Measurements from ENCODE around the gene AKT2.
A peak's percentile ranks its signal among the peaks of the same experiment; 100 is the strongest.

AKT2 gene

DNA sequence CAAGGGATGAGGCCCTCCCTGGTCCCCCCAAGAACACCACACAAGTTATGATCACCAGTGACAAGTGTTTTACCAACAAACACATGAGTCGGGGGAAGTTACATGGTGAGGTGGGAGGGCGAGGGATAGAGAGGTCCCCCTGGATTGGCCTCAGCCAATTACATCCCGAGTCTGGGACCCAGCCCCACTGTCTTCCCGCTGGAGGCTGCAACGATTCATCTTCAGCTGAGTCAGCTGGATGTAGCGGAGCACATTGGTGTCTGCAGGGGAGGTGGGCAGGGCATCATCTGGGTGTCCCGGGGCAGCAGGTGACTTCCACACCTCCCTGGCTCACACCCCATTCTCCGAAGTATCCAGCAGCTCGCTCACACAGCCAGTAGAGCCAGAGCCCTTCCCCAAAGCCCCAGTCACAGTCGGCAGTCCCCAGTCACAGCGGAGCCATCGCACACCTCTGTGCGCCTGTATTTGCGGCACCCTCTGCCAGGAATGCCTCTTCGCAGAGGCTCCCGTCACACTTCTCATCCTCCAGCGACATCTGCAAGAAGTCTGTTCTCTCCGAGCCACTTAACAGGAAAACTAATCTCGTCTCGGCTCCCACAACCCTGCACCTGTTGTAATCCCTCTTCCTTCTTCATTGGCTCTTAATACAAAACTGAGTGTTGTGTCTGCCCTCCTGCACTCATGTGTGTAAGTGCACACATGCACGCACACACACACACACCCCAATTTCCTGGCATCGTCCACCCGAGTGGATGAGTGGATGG lies 69.0 kb downstream of the AKT2 start:
- DNase-seq, result no peak

DNA sequence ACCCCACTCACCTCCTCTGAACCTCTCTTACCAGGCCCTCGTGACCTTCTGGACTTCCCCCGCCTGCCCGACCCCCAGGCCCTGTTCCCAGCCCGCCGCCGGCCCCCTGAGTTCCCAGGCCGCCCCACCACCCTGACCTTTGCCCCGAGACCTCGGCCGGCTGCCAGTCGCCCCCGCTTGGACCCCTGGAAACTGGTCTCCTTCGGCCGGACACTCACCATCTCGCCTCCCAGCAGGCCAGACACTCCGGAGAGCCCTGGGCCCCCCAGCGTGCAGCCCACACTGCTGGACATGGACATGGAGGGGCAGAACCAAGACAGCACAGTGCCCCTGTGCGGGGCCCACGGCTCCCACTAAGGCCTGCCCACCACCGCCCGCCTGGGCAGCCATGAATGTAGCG lies 70.2 kb downstream of the AKT2 start:
- no peak for DNase-seq

DNA sequence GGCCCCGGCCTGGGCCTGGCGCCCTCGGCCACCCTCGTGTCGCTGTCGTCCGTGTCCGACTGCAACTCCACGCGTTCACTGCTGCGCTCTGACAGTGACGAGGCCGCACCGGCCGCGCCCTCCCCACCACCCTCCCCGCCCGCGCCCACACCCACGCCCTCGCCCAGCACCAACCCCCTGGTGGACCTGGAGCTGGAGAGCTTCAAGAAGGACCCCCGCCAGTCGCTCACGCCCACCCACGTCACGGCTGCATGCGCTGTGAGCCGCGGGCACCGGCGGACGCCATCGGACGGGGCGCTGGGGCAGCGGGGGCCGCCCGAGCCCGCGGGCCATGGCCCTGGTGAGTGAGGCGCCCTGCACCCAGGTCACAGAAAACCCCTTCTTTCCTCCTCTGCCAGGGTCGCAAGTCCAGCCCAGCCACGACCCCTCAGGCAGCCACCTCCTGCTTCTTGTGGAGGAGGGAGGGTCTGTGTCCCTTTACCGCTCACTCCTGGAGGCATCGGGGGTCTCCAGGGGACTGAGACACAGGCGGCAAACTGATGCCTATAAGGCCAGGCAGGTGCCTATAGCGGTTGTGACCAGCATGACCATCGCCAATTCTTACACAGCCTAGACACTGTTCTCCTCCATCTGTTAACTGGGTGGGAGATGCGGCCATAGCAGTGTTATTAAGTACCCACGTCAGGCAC lies 71.1 kb downstream of the AKT2 start:
- DNase-seq, result no peak

DNA sequence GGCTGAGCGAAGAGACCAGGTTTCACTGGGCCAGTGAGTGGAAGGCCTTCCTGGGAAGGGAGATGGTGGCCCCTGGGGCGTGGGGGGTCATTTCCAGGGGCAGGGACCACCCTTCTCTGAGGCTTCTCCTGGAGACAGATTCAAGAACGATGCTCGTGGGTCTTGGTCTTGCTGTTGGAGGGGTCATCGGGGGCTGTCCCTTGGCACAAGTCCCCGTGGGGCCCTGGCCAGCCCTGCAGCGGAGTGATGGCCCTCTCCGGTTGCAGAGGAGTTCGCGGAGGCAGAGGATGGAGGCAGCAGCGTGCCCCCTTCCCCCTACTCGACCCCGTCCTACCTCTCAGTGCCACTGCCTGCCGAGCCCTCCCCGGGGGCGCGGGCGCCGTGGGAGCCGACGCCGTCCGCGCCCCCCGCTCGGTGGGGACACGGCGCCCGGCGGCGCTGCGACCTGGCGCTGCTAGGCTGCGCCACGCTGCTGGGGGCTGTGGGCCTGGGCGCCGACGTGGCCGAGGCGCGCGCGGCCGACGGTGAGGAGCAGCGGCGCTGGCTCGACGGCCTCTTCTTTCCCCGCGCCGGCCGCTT lies 71.8 kb downstream of the AKT2 start:
- DNase-seq, result no peak

DNA sequence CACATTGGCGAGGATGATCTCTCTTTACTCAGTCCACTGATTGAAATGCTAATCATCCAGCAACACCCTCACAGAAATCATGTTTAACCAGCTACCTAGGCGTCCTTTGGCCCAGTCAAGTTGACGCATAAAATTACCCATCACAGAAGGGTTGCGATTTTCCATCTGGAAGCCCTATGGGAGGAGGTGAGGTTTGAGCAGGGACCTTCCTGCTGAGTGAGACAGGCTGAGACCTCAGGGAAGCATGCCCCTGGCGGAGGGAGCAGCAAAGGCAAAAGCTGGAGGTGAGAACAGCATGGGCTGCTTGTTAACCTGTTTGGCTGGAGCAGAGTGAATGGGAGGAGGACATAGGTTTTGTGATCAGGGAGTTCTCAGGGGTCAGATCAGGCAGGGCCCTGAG lies 74.3 kb downstream of the AKT2 start:
- no peak for DNase-seq

DNA sequence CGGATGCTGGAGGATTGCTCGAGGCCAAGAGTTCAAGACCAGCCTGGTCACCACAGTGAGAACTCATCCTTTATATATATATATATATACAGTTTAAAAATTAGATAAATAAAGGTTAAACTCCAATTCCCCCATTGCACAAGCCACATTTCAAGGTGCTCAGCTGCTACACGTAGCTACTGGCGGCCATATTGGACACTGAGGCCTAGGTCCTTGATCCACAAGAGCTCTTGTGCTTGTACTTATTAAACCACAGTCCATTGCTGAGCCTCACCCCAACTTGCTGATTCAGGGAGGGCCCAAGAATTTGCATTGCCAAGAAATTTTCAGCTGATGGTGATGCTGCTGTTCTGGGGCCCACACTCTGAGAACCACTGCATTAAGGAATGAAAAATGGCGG lies 76.5 kb downstream of the AKT2 start:
- no peak for DNase-seq

DNA sequence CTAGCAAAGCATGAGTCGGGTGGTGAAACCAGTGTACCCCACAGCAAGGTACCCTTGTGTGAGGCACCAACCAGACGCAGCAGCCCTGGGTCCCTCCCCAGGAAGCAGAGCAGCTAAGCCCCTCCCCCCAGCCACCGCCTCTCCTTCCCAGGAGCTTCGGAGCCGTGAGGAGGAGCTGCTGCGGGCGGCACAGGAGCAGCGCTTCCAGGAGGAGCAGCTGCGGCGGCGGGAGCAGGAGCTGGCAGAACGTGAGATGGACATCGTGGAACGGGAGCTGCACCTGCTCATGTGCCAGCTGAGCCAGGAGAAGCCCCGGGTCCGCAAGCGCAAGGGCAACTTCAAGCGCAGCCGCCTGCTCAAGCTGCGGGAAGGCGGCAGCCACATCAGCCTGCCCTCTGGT lies 79.4 kb downstream of the AKT2 start:
- no peak for DNase-seq

DNA sequence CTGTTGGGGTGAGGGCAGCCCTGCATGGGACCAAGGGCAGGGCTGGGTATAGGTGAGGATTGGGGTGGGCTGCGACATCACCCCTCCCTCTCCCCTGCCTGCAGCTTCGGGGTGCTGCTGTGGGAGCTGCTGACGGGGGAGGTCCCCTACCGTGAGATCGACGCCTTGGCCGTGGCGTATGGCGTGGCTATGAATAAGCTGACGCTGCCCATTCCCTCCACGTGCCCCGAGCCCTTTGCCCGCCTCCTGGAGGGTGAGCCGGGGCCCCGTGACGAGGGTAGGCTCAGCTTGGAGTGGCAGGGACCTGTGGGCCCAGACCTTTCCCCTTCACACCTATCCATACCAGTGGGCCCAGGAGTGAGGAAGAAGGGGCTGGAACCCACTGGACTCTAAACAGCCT lies 80.8 kb downstream of the AKT2 start:
- no peak for DNase-seq

DNA sequence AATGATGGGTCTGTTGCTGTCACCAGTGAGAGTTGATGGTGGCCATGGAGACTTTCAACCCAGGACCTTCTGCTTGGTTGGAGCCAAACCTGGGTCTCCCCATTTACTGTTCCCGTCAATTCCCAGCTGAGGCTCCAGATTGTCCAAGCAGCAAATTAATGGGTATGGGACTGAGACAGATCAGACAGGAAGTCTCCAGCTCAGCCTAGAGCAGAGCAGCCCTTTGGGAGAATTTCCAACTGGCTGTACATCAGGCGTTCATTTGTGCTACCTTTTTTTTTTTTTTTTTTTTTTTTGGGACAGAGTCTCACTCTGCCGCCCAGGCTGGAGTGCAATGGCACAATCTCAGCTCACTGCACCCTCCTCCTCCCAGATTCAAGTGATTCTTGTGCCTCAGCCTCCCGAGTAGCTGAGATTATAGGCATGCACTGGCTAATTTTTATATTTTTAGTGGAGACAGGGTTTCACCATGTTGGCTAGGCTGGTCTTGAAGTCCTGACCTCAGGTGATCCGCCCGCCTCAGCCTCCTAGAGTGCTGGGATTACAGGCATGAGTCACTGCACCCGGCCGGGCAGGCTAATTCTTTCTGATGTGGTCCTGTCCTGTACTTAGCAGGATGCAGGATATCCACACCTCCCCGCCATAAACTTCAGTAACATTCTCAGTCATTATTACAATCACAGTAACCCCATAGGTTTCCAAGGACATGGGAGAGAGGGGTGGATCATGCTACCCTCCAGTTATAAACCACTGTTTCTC lies 84.6 kb downstream of the AKT2 start:
- no peak for DNase-seq

DNA sequence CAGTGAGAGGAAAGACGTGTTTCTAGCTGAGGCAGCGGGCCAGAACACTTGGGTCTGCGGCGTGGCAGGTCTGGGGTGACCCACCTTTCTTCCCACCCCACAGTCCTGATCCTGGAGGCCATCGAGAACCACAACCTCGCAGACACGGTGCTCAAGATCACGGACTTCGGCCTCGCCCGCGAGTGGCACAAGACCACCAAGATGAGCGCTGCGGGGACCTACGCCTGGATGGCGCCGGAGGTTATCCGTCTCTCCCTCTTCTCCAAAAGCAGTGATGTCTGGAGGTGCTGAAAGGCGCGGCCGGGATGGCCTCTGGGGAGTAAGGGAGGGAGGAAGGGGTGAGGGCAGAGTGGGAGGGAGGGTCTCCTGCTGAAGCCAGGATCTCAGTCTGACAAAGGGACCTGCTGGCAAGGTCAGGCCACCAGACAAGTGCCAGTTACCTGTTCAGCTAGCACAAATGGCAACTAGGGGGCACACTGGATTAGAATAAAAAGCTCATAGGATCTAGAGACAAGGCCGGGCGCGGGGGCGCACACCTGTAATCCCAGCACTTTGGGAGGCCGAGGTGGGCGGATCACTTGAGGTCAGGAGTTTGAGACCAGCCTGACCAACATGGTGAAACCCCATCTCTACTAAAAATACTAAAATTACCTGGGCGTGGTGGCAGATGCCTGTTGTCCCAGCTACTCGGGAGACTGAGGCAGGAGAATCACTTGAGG lies 86.7 kb downstream of the AKT2 start:
- no peak for DNase-seq

DNA sequence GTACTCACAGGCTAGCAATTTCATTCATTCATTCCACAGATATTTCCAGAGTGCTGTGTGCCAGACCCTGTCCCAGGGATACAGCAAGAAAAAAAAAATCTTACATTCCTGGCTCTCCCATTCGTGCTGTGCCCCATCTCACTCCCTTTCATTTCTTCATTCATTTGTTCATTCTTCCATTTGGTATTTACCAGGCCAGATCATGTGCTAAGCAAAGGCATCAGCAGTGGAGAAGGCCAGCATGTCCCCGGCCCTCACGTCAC lies 91.6 kb downstream of the AKT2 start:
- no peak for DNase-seq

DNA sequence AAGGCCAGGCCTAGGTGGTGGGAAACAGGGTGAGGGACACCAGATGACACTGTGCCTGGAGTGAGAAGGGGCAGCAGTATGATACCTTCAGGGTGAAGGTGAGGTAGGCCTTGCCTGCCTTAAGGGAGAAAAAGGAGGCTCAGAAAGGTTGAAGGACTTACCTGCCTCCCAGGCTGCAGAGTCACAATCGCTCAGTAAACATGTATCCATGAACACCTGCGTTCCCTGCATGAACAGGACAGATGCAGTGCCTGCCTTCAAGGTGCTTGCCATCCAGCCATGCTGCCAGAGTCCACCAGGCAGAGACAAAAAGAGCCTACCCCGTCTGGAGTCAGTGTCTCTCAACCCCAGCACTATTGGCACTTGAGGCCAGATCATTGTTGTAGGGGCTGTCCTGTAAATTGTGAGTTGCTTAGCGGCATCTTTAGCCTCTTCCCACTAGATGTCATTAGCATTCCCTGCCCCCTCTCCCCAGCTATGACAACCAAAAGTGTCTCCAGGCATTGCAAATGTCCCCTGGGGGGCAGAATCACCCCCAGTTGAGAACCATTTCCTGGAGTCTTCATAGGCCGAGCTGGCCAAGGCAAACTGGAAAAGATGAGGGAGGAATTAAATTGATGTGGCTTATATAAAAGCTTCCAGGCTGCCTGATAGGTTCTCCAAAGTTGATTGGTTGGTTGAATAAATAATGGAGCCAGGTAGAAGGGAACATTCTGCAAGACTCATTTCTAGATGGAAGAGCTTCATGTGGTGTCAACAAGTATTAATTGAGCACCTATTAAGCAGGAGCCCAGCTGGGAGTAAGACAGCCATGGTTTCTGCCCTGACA lies 92.2 kb downstream of the AKT2 start:
- DNase-seq, result peak in 1 of 2 experiments; percentile 1

DNA sequence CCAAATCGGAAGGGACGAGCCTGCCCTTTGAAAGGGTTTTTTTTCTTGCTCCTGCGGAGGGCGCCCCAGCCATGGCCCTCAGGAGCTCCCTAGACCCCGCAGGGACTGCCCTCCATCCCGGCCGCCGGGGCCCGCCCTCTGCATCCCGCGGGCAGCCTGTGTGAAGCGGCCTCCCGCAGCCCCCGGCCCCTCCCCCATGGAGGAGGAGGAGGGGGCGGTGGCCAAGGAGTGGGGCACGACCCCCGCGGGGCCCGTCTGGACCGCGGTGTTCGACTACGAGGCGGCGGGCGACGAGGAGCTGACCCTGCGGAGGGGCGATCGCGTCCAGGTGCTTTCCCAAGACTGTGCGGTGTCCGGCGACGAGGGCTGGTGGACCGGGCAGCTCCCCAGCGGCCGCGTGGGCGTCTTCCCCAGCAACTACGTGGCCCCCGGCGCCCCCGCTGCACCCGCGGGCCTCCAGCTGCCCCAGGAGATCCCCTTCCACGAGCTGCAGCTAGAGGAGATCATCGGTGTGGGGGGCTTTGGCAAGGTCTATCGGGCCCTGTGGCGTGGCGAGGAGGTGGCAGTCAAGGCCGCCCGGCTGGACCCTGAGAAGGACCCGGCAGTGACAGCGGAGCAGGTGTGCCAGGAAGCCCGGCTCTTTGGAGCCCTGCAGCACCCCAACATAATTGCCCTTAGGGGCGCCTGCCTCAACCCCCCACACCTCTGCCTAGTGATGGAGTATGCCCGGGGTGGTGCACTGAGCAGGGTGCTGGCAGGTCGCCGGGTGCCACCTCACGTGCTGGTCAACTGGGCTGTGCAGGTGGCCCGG lies 93.1 kb downstream of the AKT2 start:
- DNase-seq, result peak; percentile 8 to 12

DNA sequence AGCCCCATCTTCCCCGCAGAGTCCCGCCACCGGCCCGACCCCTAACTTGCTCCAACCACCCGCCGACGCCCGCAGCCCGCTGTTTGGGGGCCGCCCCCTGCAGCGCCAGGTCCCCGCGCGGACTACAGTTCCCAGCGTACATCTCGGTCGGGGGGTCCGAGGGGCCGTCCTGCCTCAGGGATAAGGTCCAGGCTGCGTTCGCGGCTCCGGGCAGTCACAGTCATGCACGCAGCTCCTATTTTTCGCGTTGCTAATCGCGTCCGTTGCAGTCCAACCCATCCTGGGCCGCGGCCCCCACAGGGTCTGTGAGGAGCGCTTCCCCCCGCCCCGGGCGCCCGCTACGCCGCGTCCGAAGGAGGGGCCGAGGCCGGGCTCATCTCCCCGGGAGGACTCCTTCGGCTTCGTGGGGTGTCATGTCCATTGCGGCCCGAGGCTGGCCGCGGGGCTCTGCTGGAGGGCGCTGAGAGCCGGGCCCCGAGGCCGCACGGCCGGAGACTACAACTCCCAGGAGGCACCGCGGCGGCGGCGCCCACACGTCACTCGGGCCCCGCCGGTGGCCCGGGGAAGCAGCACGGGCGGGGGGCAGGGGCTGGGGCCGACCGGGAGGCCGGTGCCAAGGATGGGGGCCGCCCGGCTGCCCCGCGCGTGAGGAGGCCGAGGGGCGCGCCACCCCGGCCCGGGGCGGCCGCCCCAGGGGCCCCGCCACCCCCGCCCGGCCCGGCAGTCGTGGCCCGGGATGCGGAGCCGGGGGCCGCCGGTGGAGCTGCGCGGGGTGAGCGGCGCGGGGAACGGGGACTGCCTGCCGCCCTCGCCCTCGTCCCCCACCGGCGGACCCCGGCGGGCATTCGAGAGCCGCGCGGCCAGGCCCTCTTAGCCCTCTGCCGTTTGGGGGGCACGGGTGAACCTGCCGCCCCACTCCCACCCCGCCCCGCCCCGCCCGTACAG lies 94.0 kb downstream of the AKT2 start, which contains the start of gene MAP3K10:
Gene MAP3K10, plus strand, starts transcription at position 536 of the 945 bp plus-strand sequence. CDS start 606 bp downstream, outside the sequence.
- peak; percentile 65 to 73 for DNase-seq

DNA sequence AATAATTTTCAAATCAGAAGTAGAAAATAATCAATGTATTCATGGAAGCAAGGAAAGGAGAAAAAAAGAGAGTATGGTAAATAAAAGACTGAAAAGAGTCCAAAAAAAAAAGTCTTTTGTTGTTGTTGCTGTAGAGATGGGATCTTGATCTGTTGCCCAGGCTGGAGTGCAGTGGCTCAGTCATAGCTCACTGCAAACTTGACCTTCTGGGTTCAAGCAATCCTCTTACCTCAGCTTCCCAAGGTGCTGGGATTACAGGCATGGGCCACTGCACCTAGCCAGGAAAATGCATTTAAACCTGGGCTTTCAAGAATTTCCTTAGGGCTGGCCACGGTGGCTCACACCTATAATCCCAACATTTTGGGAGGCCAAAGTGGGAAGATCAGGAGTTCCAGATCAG lies 100.9 kb downstream of the AKT2 start:
- no peak for DNase-seq
